K562 (cell line): ENCODE data around the gene PPP1R14C. TPM values are rescaled to one million over a fixed set of nuclear protein-coding genes. Genes with fewer than 3 reads are reported as not detected.
A peak's percentile ranks its signal among the peaks of the same experiment; 100 is the strongest.

Source experiments
- BRD4 ChIP-seq: fragments of 200-600 bp; sonication (generic); IDR thresholded peaks from 2 replicates; pipeline ENCODE4 v1.6.1; 2017; ENCODE audit warnings: inconsistent platforms
- CHD1 ChIP-seq: fragments of 200-600 bp; sonication (generic); IDR thresholded peaks from one replicate; pipeline ENCODE4 v1.6.1; 2012; ENCODE audit warnings: mild to moderate bottlenecking, moderate library complexity, low read length, inconsistent platforms
- ETS2 ChIP-seq: IDR thresholded peaks from 2 replicates; pipeline ENCODE4 v1.6.1; 2016; ENCODE audit warnings: borderline replicate concordance, missing genetic modification characterization, mild to moderate bottlenecking, moderate library complexity, missing compliant biosample characterization; ENCODE audit not compliant: poor library complexity, severe bottlenecking
- MYC ChIP-seq, 2 experiments: fragments of 250-450 bp in 1 of 2; sonication (Bioruptor Pico) in 1 of 2; IDR thresholded peaks; 2 replicates each; pipeline versions ENCODE4 v1.5.1 to v1.6.1; 2012 to 2021; ENCODE audit warnings: low read depth in 2 of 2, borderline replicate concordance in 1 of 2, improper control_type of control experiment in 1 of 2, low read length in 1 of 2, mild to moderate bottlenecking in 1 of 2, moderate library complexity in 1 of 2
- MYNN ChIP-seq, 2 experiments: sonication (generic); formaldehyde crosslinking in 1 of 2; IDR thresholded peaks; 2 replicates each; pipeline versions ENCODE4 v1.5.0 to v1.6.1; 2016 to 2020; ENCODE audit warnings: antibody characterized with exemption in 1 of 2, missing genetic modification reagents in 1 of 2
- NCOR1 ChIP-seq: fragments of 450-650 bp; IDR thresholded peaks from 2 replicates; pipeline ENCODE4 v1.6.1; 2016; ENCODE audit warnings: mild to moderate bottlenecking, moderate library complexity
- NUFIP1 ChIP-seq: fragments of 450-650 bp; IDR thresholded peaks from 2 replicates; pipeline ENCODE4 v1.6.1; 2018; ENCODE audit not compliant: partially characterized antibody
- ZBTB5 ChIP-seq: fragments of 450-650 bp; IDR thresholded peaks from 2 replicates; pipeline ENCODE4 v1.6.1; 2017; ENCODE audit warnings: antibody characterized with exemption
- ZNF347 ChIP-seq: fragments of 450-650 bp; formaldehyde crosslinking; IDR thresholded peaks from 2 replicates; pipeline ENCODE4 v1.4.0; 2020; ENCODE audit warnings: low read depth, mild to moderate bottlenecking, moderate library complexity
- ZNF699 ChIP-seq: fragments of 250-450 bp; sonication (Bioruptor Pico); IDR thresholded peaks from 2 replicates; pipeline ENCODE4 v1.8.0; 2021; ENCODE audit warnings: mild to moderate bottlenecking, moderate library complexity; ENCODE audit not compliant: insufficient replicate concordance
- polyA plus RNA-seq, 8 experiments: library from polyadenylated mRNA; depleted of rRNA in 4 of 8; stranded (reverse) in 5 of 8; unstranded in 3 of 8; fragments of >200 nt; fragmentation: Nextera tagmentation in 2 of 8; fragmentation: Illumina TruSeq in 1 of 8; extraction: Ambion mirVana in 2 of 8; extraction: Trizol in 1 of 8; gene quantifications; 2 replicates each; pipeline versions ENCODE4 v1.2.1 to v1.2.3, GENCODE V29; 2011 to 2014; ENCODE audit warnings: inconsistent platforms in 1 of 8, missing spikeins in 1 of 8
- total RNA-seq, 7 experiments: library from RNA; depleted of rRNA in 6 of 7; stranded (reverse); fragments of >200 nt in 6 of 7; fragmentation: Illumina TruSeq in 2 of 7; extraction: Trizol in 2 of 7; gene quantifications; 2 replicates each; pipeline versions ENCODE4 v1.2.1 to v1.2.3, GENCODE V29; 2011 to 2021; ENCODE audit warnings: low replicate concordance in 1 of 7
- TF ChIP-seq, protein P1 (sequence below): sonication (generic); formaldehyde crosslinking; IDR thresholded peaks from 2 replicates; pipeline ENCODE4 v1.8.0; 2023; ENCODE audit warnings: missing genetic modification reagents, mild to moderate bottlenecking, borderline replicate concordance
- TF ChIP-seq, protein P2 (sequence below): fragments of 250-450 bp; sonication (Bioruptor Pico); IDR thresholded peaks from 2 replicates; pipeline ENCODE4 v1.4.0; 2020

PPP1R14C gene
- total and polyA plus RNA-seq, 9 of the 15 experiments (the other 6 are each of a cell fraction or from before 2014, with no cell fraction given) = 4.5 to 16.6 (median 11.9) TPM

DNA sequence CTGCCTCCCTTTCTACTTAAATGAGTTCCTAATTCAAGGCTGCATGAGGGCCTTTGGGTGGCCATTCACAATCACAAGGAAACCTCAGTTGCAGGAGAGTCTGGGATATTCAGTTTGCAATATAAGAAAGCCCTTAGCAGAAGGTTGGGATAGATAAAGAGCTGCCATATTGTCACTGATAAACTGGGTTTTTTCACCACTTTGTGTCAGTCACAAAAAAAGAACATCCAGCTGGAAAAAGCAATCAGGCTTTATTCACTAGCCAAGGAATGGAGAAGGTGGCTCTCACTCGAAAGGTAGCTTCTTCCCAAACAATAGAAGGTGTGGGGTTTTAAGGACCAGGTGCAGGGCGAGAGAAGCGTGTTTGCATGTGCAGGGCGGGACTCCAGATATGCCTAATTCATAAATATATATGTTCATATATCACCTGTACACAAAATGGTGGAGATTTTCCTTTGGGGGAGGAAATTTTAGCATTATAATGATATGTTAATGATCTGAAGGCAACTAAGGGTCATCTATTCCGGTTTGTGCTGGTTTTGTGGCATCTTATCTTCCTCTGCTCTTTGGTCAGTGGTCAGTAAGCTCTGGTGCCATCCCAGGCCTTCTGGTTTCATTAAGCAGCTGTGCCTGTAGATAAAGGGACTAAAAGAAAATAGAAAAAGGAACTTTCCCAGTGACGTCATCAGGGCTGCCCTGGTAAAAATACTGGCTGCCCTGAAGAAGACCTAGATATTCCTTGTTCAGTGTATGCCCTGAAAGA lies 128.8 kb downstream of the PPP1R14C start (continued):
- TF ChIP-seq, protein P1, sequence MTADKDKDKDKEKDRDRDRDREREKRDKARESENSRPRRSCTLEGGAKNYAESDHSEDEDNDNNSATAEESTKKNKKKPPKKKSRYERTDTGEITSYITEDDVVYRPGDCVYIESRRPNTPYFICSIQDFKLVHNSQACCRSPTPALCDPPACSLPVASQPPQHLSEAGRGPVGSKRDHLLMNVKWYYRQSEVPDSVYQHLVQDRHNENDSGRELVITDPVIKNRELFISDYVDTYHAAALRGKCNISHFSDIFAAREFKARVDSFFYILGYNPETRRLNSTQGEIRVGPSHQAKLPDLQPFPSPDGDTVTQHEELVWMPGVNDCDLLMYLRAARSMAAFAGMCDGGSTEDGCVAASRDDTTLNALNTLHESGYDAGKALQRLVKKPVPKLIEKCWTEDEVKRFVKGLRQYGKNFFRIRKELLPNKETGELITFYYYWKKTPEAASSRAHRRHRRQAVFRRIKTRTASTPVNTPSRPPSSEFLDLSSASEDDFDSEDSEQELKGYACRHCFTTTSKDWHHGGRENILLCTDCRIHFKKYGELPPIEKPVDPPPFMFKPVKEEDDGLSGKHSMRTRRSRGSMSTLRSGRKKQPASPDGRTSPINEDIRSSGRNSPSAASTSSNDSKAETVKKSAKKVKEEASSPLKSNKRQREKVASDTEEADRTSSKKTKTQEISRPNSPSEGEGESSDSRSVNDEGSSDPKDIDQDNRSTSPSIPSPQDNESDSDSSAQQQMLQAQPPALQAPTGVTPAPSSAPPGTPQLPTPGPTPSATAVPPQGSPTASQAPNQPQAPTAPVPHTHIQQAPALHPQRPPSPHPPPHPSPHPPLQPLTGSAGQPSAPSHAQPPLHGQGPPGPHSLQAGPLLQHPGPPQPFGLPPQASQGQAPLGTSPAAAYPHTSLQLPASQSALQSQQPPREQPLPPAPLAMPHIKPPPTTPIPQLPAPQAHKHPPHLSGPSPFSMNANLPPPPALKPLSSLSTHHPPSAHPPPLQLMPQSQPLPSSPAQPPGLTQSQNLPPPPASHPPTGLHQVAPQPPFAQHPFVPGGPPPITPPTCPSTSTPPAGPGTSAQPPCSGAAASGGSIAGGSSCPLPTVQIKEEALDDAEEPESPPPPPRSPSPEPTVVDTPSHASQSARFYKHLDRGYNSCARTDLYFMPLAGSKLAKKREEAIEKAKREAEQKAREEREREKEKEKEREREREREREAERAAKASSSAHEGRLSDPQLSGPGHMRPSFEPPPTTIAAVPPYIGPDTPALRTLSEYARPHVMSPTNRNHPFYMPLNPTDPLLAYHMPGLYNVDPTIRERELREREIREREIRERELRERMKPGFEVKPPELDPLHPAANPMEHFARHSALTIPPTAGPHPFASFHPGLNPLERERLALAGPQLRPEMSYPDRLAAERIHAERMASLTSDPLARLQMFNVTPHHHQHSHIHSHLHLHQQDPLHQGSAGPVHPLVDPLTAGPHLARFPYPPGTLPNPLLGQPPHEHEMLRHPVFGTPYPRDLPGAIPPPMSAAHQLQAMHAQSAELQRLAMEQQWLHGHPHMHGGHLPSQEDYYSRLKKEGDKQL (CRISPR knock-in tag) = 0 out of 2 replicates have a peak, but pooled peaks have one; percentile 39
- TF ChIP-seq NCOR1 (peak; percentile 97), ZBTB5 (no peak), NUFIP1 (peak; percentile 79), BRD4 (no peak; the same call in 1 of the 2 replicates), ETS2 (no peak), ZNF347 (CRISPR knock-in tag) (no peak), CHD1 (peak; percentile 46), MYNN (IDR thresholded peaks at IDR 0.05) (peak; percentile 88; the same call in 1 of the 2 replicates), MYNN (CRISPR knock-in tag; IDR thresholded peaks at IDR 0.05) (no peak), MYC (IDR thresholded peaks at IDR 0.05; ENCODE audit: low read depth, low read length) (peak; percentile 43; the same call in 1 of the 2 replicates), MYC (CRISPR knock-in tag; IDR thresholded peaks at IDR 0.05; ENCODE audit: borderline replicate concordance, low read depth) (0 out of 2 replicates have a peak, but pooled peaks have one; percentile 54), ZNF699 (CRISPR knock-in tag) (no peak)
- TF ChIP-seq, protein P2, sequence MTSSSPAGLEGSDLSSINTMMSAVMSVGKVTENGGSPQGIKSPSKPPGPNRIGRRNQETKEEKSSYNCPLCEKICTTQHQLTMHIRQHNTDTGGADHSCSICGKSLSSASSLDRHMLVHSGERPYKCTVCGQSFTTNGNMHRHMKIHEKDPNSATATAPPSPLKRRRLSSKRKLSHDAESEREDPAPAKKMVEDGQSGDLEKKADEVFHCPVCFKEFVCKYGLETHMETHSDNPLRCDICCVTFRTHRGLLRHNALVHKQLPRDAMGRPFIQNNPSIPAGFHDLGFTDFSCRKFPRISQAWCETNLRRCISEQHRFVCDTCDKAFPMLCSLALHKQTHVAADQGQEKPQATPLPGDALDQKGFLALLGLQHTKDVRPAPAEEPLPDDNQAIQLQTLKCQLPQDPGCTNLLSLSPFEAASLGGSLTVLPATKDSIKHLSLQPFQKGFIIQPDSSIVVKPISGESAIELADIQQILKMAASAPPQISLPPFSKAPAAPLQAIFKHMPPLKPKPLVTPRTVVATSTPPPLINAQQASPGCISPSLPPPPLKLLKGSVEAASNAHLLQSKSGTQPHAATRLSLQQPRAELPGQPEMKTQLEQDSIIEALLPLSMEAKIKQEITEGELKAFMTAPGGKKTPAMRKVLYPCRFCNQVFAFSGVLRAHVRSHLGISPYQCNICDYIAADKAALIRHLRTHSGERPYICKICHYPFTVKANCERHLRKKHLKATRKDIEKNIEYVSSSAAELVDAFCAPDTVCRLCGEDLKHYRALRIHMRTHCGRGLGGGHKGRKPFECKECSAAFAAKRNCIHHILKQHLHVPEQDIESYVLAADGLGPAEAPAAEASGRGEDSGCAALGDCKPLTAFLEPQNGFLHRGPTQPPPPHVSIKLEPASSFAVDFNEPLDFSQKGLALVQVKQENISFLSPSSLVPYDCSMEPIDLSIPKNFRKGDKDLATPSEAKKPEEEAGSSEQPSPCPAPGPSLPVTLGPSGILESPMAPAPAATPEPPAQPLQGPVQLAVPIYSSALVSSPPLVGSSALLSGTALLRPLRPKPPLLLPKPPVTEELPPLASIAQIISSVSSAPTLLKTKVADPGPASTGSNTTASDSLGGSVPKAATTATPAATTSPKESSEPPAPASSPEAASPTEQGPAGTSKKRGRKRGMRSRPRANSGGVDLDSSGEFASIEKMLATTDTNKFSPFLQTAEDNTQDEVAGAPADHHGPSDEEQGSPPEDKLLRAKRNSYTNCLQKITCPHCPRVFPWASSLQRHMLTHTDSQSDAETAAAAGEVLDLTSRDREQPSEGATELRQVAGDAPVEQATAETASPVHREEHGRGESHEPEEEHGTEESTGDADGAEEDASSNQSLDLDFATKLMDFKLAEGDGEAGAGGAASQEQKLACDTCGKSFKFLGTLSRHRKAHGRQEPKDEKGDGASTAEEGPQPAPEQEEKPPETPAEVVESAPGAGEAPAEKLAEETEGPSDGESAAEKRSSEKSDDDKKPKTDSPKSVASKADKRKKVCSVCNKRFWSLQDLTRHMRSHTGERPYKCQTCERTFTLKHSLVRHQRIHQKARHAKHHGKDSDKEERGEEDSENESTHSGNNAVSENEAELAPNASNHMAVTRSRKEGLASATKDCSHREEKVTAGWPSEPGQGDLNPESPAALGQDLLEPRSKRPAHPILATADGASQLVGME (CRISPR knock-in tag) = no peak
